H7 (cell line): Measurements from ENCODE around the gene ENOSF1. TPM values are rescaled to one million over a fixed set of nuclear protein-coding genes. Genes with fewer than 3 reads are reported as not detected.

Experiments used
- DNase-seq: peaks from one replicate; pipeline ENCODE4 v3.0.0; 2012
- H3K27me3 ChIP-seq: 2 replicates; pipeline ENCODE4 v1.6.0; 2011; ENCODE audit warnings: mild to moderate bottlenecking, low read length; ENCODE audit not compliant: control insufficient read depth, insufficient read depth
- H3K36me3 ChIP-seq: replicated peaks from 2 replicates; pipeline ENCODE4 v1.5.1; 2011; ENCODE audit warnings: low read length; ENCODE audit not compliant: control insufficient read depth, insufficient read depth
- H3K4me3 ChIP-seq: 2 replicates; pipeline ENCODE4 v1.5.1; 2011; ENCODE audit warnings: low read depth, mild to moderate bottlenecking, control low read depth, low read length, moderate library complexity; ENCODE audit not compliant: insufficient read depth
- total RNA-seq: library from RNA; depleted of rRNA; stranded (reverse); fragments of >200 nt; shearing (Covaris generic); gene quantifications from 2 replicates; pipeline ENCODE4 v1.2.3, GENCODE V29; 2014

The ENOSF1 gene
- total RNA-seq, 1 experiment from 2014 or later = 15.4 TPM

DNA sequence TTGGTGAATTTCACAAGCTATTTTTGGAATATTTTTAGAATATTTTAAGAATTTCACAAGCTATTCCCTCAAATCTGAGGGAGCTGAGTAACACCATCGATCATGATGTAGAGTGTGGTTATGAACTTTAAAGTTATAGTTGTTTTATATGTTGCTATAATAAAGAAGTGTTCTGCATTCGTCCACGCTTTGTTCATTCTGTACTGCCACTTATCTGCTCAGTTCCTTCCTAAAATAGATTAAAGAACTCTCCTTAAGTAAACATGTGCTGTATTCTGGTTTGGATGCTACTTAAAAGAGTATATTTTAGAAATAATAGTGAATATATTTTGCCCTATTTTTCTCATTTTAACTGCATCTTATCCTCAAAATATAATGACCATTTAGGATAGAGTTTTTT, 39.1 kb downstream of the ENOSF1 start:
- Histone ChIP-seq H3K36me3 (peaks cover 31% of the 10 kb centered on the region), H3K27me3 (no peaks in the 10 kb centered on the region), H3K4me3 (no peak overlapping the region)
- no peak for DNase-seq

DNA sequence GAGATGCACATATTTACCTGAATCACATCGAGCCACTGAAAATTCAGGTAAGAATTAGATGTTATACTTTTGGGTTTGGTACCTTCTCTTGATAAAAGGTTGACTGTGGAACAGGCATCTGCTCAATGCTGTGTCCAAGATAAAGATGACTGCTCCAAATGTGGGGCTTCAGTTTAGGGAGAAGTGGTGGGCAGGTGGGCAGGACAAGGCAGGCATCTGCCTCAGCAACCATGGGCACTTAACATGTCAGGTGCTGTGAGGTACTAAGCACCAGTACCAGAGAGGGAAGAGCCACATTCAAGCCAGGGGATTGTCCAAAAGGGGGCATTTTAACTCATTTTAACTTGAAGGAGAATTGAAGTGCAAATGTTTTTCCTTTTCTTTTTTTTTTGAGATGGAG, 41.0 kb downstream of the ENOSF1 start:
- Histone ChIP-seq H3K36me3 (peaks cover 24% of the 10 kb centered on the region), H3K27me3 (no peaks in the 10 kb centered on the region), H3K4me3 (no peak overlapping the region)
- no peak for DNase-seq

DNA sequence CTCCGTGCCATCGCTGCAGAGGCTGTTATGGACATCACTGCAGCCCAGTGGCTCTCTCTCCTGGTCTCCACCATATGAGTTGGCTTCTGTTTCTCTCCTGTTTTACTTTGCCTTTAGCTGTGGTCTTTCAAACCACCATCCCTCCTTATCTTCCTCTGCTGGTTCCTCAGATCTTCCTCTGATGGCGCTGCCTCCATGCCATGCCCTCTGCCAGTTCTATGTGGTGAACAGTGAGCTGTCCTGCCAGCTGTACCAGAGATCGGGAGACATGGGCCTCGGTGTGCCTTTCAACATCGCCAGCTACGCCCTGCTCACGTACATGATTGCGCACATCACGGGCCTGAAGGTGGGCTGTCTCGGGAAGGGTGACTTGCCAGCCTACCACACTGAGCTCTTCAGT, 41.9 kb downstream of the ENOSF1 start:
- H3K27me3 ChIP-seq = no peaks in the 10 kb centered on the region
- H3K36me3 ChIP-seq = peaks cover 24% of the 10 kb centered on the region
- H3K4me3 ChIP-seq = no peak overlapping the region
- no peak for DNase-seq

DNA sequence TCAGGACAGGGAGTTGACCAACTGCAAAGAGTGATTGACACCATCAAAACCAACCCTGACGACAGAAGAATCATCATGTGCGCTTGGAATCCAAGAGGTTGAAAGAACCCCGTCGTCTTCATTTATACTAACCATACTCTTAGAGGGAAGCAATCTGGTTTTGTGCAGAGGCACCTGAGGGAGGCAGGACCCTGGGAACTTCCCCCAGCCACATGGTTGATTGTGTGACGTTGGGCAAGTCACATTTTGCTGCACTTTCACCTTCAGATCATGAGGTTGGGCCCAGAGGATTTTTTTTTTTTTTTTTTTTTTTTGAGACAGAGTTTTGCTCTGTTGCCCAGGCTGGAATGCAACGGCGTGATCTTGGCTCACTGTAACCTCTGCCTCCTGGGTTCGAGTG, 43.4 kb downstream of the ENOSF1 start:
- Histone ChIP-seq H3K4me3 (no peak overlapping the region), H3K36me3 (peaks cover 21% of the 10 kb centered on the region), H3K27me3 (no peaks in the 10 kb centered on the region)
- no peak for DNase-seq

DNA sequence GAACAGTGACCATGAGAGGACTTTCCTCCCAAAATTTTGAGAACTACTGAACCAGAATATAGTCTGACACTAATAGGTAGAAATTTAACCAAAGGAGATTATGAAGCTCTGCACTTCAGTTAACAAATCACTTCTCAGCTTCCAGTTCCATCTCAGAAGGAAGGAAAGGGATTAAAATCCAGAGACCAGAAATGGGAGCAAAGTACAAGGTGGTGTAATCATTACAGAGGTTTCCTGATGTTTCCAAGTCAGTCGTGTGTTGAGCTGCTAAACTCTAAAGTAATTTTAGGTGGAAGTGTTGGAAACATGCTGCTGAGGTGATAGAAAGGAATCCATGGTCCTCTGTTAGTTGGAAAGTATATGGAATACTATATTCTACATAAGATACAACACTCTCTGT, 44.2 kb downstream of the ENOSF1 start:
- Histone ChIP-seq H3K4me3 (no peak overlapping the region), H3K36me3 (peaks cover 21% of the 10 kb centered on the region), H3K27me3 (no peaks in the 10 kb centered on the region)
- DNase-seq = no peak

DNA sequence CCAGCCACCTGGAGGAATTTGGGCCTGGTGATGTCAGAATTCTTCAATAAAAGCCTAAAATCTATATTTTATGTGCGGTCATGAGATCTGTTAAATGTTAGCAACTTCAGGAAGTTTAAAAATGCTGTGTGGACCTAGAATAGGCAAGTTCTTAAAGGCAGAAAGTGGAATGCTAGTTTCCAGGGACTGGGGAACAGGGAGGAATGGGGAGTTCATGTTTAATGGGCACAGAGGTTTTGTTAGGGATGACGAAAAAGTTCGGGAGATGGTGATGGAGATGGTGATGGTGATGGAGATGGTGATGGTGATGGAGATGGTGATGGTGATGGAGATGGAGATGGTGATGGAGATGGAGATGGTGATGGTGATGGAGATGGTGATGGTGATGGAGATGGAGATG, 45.8 kb downstream of the ENOSF1 start:
- peaks cover 20% of the 10 kb centered on the region for H3K36me3 ChIP-seq
- no peak for DNase-seq
- H3K27me3 ChIP-seq = no peaks in the 10 kb centered on the region
- no peak overlapping the region for H3K4me3 ChIP-seq

DNA sequence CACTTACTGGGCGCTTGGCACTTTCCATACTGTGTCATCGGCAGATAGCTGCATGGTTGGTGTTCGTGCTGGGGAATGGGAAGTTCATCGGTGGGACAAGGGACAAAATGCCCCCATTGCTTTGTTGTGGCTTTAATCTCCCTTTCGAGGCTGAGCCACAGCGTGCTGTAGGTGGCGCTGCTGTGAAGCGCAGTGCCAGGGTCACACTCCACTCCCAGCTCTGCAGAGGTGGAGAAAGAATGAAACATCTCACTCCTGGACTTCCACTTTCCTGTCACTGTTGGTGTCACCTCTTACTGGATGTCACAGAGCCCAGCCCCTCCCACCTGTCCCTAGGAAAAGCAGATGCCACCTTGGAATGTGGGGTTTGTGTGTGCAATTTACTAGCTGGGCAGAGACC, 46.3 kb downstream of the ENOSF1 start:
- Histone ChIP-seq H3K36me3 (peaks cover 15% of the 10 kb centered on the region), H3K4me3 (no peak overlapping the region), H3K27me3 (no peaks in the 10 kb centered on the region)
- peak; percentile 64 for DNase-seq

DNA sequence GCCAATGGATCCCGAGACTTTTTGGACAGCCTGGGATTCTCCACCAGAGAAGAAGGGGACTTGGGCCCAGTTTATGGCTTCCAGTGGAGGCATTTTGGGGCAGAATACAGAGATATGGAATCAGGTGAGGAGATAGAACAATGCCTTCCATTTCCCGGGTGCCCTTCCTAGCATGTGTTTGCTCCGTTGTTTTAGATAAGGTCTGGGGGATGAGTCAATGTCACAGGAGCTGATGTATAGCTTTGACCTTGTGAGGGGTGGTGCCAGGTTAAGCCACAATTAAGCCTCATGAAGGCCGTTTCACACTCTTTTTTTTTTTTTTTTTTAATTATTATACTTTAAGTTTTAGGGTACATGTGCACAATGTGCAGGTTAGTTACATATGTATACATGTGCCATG, 50.2 kb downstream of the ENOSF1 start:
- Histone ChIP-seq H3K36me3 (peaks cover 12% of the 10 kb centered on the region), H3K4me3 (no peak overlapping the region), H3K27me3 (no peaks in the 10 kb centered on the region)
- DNase-seq = no peak

DNA sequence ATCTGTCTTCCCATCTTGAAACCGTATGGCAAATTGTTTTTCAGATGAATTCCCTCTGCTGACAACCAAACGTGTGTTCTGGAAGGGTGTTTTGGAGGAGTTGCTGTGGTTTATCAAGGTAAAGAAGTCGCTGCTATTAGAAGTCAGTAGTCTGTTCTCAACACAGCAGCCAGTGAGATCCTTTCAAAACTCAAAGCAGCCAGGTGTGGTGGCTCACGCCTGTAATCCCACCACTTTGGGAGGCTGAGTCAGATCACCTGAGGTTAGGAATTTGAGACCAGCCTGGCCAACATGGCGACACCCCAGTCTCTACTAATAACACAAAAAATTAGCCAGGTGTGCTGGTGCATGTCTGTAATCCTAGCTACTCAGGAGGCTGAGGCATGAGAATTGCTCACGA, 52.8 kb downstream of the ENOSF1 start:
- H3K4me3 ChIP-seq = no peak overlapping the region

DNA sequence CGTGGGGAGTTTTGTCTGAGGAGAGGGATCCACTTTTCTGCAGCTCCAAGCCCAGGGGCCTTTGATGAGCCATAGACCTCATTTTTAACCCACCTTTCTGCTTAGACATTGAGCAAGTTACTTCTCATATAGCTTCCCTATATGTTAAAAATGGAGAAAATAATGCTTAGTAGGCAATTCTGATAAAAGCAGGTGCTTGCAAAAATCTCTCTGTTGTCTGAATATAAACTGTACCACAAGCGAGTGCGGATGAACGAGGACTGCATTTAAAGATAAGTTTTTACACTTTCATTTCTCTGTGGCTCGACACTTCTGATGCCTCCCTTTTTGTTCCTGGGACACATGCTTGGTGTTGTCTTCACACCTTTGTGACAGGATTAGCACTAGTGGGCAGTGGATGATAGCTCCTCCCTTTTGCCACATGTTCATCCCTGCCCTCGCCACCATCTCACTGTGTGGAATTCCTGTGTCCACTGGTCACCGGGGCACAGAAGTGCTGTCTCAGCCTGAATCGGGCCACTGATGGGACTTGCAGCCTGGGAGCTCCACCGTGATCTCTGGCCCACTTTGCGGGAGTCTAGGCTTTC, 53.4 kb downstream of the ENOSF1 start:
- peak overlapping the region; percentile 95 for H3K4me3 ChIP-seq
- DNase-seq = no peak
- no peaks in the 10 kb centered on the region for H3K27me3 ChIP-seq
- H3K36me3 ChIP-seq = peaks cover 12% of the 10 kb centered on the region

More for the DNA sequence above, 52.8 kb downstream of the ENOSF1 start:
- H3K36me3 ChIP-seq = peaks cover 12% of the 10 kb centered on the region
- DNase-seq = no peak
- no peaks in the 10 kb centered on the region for H3K27me3 ChIP-seq

DNA sequence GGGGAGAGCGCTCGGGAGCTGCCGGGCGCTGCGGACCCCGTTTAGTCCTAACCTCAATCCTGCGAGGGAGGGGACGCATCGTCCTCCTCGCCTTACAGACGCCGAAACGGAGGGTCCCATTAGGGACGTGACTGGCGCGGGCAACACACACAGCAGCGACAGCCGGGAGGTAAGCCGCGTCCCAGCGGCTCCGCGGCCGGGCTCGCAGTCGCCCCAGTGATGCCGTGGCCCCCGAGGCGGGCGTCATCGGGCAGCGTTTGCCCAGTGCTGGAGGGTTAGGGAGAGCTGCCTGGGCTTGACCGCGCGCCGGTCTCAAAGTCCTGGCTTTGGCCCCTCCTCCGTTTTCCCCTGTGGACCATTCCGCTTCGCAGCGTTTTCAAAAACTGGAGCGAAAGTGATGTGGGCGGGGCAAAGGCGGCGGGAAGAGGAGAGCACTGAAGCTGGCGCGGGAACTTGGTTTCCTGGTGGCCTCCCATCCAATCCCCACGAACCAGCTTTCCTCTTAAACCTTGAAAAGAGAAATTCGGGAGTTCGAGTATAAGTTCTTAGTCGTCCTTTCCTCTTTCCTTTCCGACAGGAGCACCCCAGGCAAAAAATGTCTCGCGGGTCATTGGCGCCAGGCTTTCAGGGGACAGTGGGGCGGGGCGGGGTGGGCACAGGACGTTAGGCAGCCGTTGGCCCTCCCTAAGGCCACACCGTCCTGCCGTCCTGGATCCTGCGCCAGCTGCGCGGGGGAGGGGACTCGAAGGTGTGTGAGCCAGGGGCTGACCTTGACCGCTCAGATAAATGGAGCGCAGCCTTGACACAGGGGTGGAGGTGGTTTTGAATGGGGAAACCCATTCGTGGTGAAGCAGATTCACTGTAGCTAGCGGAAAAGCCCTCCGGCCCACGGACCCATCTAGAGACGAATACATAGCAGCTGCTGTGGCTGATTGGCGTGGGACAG, 54.2 kb downstream of the ENOSF1 start:
- no peaks in the 10 kb centered on the region for H3K27me3 ChIP-seq
- peaks cover 12% of the 10 kb centered on the region for H3K36me3 ChIP-seq
- peak; percentile 90 for DNase-seq
- peak overlapping the region; percentile 95 for H3K4me3 ChIP-seq

DNA sequence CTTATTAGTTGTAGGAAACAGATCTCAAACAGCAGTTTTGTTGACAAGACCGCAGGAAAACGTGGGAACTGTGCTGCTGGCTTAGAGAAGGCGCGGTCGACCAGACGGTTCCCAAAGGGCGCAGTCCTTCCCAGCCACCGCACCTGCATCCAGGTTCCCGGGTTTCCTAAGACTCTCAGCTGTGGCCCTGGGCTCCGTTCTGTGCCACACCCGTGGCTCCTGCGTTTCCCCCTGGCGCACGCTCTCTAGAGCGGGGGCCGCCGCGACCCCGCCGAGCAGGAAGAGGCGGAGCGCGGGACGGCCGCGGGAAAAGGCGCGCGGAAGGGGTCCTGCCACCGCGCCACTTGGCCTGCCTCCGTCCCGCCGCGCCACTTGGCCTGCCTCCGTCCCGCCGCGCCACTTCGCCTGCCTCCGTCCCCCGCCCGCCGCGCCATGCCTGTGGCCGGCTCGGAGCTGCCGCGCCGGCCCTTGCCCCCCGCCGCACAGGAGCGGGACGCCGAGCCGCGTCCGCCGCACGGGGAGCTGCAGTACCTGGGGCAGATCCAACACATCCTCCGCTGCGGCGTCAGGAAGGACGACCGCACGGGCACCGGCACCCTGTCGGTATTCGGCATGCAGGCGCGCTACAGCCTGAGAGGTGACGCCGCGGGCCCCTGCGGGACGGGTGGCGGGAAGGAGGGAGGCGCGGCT, 55.0 kb downstream of the ENOSF1 start, which contains the start of gene TYMS:
Gene TYMS, plus strand, starts transcription at position 343 of the 690 bp plus-strand sequence. Its CDS starts 90 bp downstream, at position 433.
- peak; percentile 90 for DNase-seq
- H3K27me3 ChIP-seq = no peaks in the 10 kb centered on the region
- H3K4me3 ChIP-seq = peak within 1 kb of the TSS; percentile 95
- peaks cover 12% of the 10 kb centered on the region for H3K36me3 ChIP-seq

DNA sequence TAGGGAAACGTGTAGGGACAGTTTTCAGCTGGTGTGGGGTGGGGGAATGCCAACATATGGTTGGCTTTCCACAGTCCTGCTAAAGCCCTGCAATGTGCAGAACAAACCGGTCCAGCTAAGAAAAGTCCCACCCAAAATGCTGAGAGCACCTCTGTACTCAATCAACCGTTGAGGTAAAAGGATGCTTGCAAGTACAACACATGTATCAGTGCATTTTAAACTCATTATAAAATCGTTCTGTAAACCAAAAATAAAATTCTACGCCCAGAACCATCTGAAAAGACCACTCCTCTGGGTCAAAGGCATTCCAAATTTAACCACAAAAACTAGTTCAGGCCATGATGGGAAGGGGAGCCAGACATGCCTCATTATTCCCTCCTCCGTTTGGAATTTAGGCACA, 57.0 kb downstream of the ENOSF1 start:
- no peak for DNase-seq
- no peaks in the 10 kb centered on the region for H3K27me3 ChIP-seq
- no peak overlapping the region for H3K4me3 ChIP-seq
- H3K36me3 ChIP-seq = peaks cover 8% of the 10 kb centered on the region

DNA sequence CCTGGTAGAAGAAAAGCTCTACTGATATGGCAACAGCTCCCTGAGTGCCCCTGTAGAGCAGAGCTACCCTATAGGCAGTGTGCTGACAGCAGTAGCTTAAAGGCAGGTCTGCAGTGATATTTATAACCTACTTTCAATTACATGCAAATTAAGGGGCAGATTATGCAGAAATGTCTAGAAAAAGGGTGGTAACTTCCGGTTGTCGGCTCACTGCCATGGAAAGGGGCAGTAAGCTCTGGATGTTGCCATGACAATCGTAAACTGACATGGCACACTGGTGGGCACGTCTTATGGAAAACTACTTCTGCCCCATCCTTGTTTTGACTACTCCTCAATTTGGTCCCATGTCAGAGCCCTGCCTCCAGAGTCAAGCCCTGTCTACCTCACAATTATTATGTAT, 57.8 kb downstream of the ENOSF1 start:
- H3K4me3 ChIP-seq = no peak overlapping the region
- H3K27me3 ChIP-seq = no peaks in the 10 kb centered on the region
- peaks cover 2% of the 10 kb centered on the region; the same call in 1 of the 2 replicates for H3K36me3 ChIP-seq
- no peak for DNase-seq

DNA sequence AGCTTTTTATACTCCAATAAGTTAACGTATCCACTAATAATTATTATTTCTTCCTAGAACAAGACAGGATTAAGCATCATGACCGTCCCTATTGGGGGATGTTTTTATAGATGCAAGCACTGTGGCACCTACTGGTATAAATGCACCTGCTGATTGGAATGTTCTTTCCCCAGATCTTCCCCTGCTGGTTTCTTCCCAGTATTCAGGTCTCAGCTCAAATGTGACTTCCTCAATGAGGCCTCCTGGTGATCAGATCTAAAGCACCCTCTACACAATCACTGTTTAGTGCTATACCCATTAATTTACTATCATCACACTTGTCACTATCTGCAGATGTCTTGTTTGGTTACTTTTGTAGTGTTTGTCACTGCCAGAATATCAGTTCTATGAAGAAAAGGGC, 58.9 kb downstream of the ENOSF1 start:
- Histone ChIP-seq H3K4me3 (no peak overlapping the region), H3K36me3 (no peaks in the 10 kb centered on the region), H3K27me3 (no peaks in the 10 kb centered on the region)
- DNase-seq = no peak
